Middle frontal gyrus (tissue), 1 donor: Measurements from ENCODE around the gene MAU2.
"Not testable (repeated sequence)": the region's sequence is repeated elsewhere in the genome, so short reads cannot be mapped to it uniquely, and the experiment has no call there.

ENCODE experiments used
- DNase-seq: peaks from one replicate; pipeline ENCODE4 v3.0.0-alpha.2; 2015; ENCODE audit warnings: low spot score; ENCODE audit errors: extremely low spot score

Gene MAU2

GRCh38 chr19:19347401-19348110, 26.9 kb downstream of the MAU2 start:
- DNase-seq, result no peak

- no peak for DNase-seq
Measured at GRCh38 chr19:19348266-19348665, 27.6 kb downstream of the MAU2 start.

- no peak for DNase-seq
Measured at GRCh38 chr19:19349365-19349764, 28.7 kb downstream of the MAU2 start.

- DNase-seq, result not testable (repeated sequence)
Measured at GRCh38 chr19:19350756-19351155, 30.1 kb downstream of the MAU2 start.

- no peak for DNase-seq
Measured at GRCh38 chr19:19352823-19353222, 32.2 kb downstream of the MAU2 start.

- no peak for DNase-seq
Measured at GRCh38 chr19:19354007-19354406, 33.4 kb downstream of the MAU2 start.

- no peak for DNase-seq
Measured at GRCh38 chr19:19354932-19355331, 34.3 kb downstream of the MAU2 start.

GRCh38 chr19:19355606-19356139, 35.0 kb downstream of the MAU2 start:
- no peak for DNase-seq

- no peak for DNase-seq
Measured at GRCh38 chr19:19356500-19356899, 35.9 kb downstream of the MAU2 start.

GRCh38 chr19:19356901-19357566, 36.4 kb downstream of the MAU2 start:
- DNase-seq, result no peak

GRCh38 chr19:19361075-19361594, 40.5 kb downstream of the MAU2 start:
- DNase-seq, result no peak

- DNase-seq, result no peak
Measured at GRCh38 chr19:19362075-19362474, 41.4 kb downstream of the MAU2 start.

- DNase-seq, result no peak
Measured at GRCh38 chr19:19366434-19367396, 46.1 kb downstream of the MAU2 start.

- DNase-seq, result no peak
Measured at GRCh38 chr19:19368087-19368486, 47.5 kb downstream of the MAU2 start.

GRCh38 chr19:19371059-19371458, 50.4 kb downstream of the MAU2 start:
- DNase-seq, result no peak

- no peak for DNase-seq
Measured at GRCh38 chr19:19372656-19373416, 52.2 kb downstream of the MAU2 start.

- no peak for DNase-seq
Measured at GRCh38 chr19:19379527-19379926, 58.9 kb downstream of the MAU2 start.

- not testable (repeated sequence) for DNase-seq
Measured at GRCh38 chr19:19380316-19380715, 59.7 kb downstream of the MAU2 start.

GRCh38 chr19:19381007-19381926, 60.6 kb downstream of the MAU2 start:
- DNase-seq, result no peak

GRCh38 chr19:19382118-19382517, 61.5 kb downstream of the MAU2 start:
- no peak for DNase-seq
